CD8-positive, alpha-beta memory T cell (primary cell): ENCODE data around the gene UGT8. TPM values are rescaled to one million over a fixed set of nuclear protein-coding genes. Genes with fewer than 3 reads are reported as not detected.

Experiments
- CTCF ChIA-PET: fragments of 350-600 bp; sonication (Branson Sonifier 250); formaldehyde crosslinking; loops from one replicate; lab custom pipeline; 2021; ENCODE audit warnings: antibody characterized with exemption; lab: Charles Lee
- POLR2A ChIA-PET: fragments of 350-600 bp; sonication (Branson Sonifier 250); formaldehyde crosslinking; loops from one replicate; lab custom pipeline; 2021; ENCODE audit warnings: antibody characterized with exemption; lab: Charles Lee
- DNase-seq, 5 donors: peaks; one replicate each; pipeline versions ENCODE4 v3.0.0 to v3.0.0-alpha.2; 2020 to 2022; ENCODE audit warnings: mixed read lengths in 1 of 5
- H3K27ac ChIP-seq: one replicate; pipeline ENCODE4 v1.7.0; 2013; ENCODE audit warnings: low read depth, mild to moderate bottlenecking, low read length, moderate library complexity
- H3K27me3 ChIP-seq: 2 replicates; pipeline ENCODE4 v1.7.0; 2013; ENCODE audit warnings: low read length, mild to moderate bottlenecking; ENCODE audit not compliant: insufficient read depth, poor library complexity, severe bottlenecking
- H3K36me3 ChIP-seq: 2 replicates; pipeline ENCODE4 v1.7.0; 2013; ENCODE audit warnings: mild to moderate bottlenecking, low read length, moderate library complexity; ENCODE audit not compliant: insufficient read depth
- H3K4me1 ChIP-seq: 2 replicates; pipeline ENCODE4 v1.7.0; 2013; ENCODE audit warnings: mild to moderate bottlenecking, low read length, moderate library complexity; ENCODE audit not compliant: insufficient read depth
- H3K4me3 ChIP-seq: 2 replicates; pipeline ENCODE4 v1.7.0; 2013; ENCODE audit warnings: mild to moderate bottlenecking, low read length
- H3K9me3 ChIP-seq: 2 replicates; pipeline ENCODE4 v1.7.0; 2013; ENCODE audit warnings: mild to moderate bottlenecking, low read length
- H3K27ac Mint-ChIP-seq, 8 donors: one replicate each; pipeline ENCODE4 v1.8.0; 2020 to 2021; ENCODE audit warnings: mixed read lengths in 8 of 8, mild to moderate bottlenecking in 6 of 8, inconsistent platforms in 3 of 8, moderate library complexity in 3 of 8
- H3K27me3 Mint-ChIP-seq, 2 donors: one replicate each; pipeline ENCODE4 v1.8.0; 2020 to 2021; ENCODE audit warnings: mixed read lengths in 2 of 2, mild to moderate bottlenecking in 1 of 2, moderate library complexity in 1 of 2
- H3K36me3 Mint-ChIP-seq, 3 donors: one replicate each; pipeline ENCODE4 v1.8.0; 2020 to 2021; ENCODE audit warnings: mixed read lengths in 3 of 3, inconsistent platforms in 1 of 3, mild to moderate bottlenecking in 1 of 3
- H3K4me1 Mint-ChIP-seq, 3 donors: one replicate each; pipeline ENCODE4 v1.8.0; 2020 to 2021; ENCODE audit warnings: mixed read lengths in 3 of 3, inconsistent platforms in 1 of 3, mild to moderate bottlenecking in 1 of 3
- H3K4me3 Mint-ChIP-seq, 7 donors: one replicate each; pipeline ENCODE4 v1.8.0; 2020 to 2021; ENCODE audit warnings: mixed read lengths in 7 of 7, mild to moderate bottlenecking in 6 of 7, moderate library complexity in 4 of 7, inconsistent platforms in 2 of 7
- H3K9me3 Mint-ChIP-seq, 5 donors: one replicate each; pipeline ENCODE4 v1.8.0; 2020 to 2022; ENCODE audit warnings: mixed read lengths in 5 of 5, mild to moderate bottlenecking in 3 of 5, moderate library complexity in 2 of 5, inconsistent platforms in 1 of 5
- polyA plus RNA-seq: library from polyadenylated mRNA; unstranded; fragments of 300-500 nt; fragmentation: Illumina TruSeq; gene quantifications from one replicate; pipeline ENCODE4 v1.2.3, GENCODE V29; 2021
- total RNA-seq, 2 experiments: library from RNA; stranded (reverse); gene quantifications; one replicate each; pipeline ENCODE4 v1.2.3, GENCODE V29; 2021

UGT8 gene
- total and polyA plus RNA-seq, 3 experiments from 2014 or later, result 0.30 to 0.49 (median 0.46) TPM

DNA sequence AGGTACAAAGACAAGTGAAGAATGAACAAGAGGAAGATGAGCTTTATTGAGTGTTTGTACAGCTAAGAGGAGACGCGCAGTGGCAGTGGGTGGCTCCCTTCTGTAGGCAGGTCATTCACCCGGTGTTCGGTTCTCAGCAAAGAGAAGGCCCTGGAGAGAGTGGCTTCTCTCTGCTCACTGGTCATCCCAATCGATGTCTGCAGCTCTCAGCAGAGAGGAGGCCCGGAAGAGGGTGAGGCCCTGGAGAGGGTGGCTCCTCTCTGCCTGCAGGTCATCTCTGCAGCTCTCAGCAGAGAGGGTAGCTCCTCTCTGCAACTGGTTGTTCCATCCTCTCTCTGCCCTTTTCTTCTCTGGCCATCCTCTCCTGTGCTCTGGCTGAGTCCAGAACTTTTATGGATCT is 126.5 kb downstream of the UGT8 start:
- Histone ChIP-seq H3K27ac (no peak overlapping the region), H3K4me3 (no peak overlapping the region), H3K36me3 (no peaks in the 10 kb centered on the region), H3K4me1 (no peaks in the 10 kb centered on the region), H3K27me3 (no peaks in the 10 kb centered on the region), H3K9me3 (no peaks in the 10 kb centered on the region)
- Mint-ChIP-seq H3K27ac (no peak overlapping the region), H3K9me3 (no peaks in the 10 kb centered on the region), H3K27me3 (no peaks in the 10 kb centered on the region), H3K4me1 (no peaks in the 10 kb centered on the region), H3K4me3 (no peak overlapping the region), H3K36me3 (no peaks in the 10 kb centered on the region)
- POLR2A ChIA-PET, result no interaction called here
- CTCF ChIA-PET, result no interaction called here
- no peak for DNase-seq

GRCh38 chr4:114727461-114727860 is 128.9 kb downstream of the UGT8 start:
- Mint-ChIP-seq H3K4me1 (no peaks in the 10 kb centered on the region), H3K27ac (no peak overlapping the region), H3K4me3 (no peak overlapping the region), H3K27me3 (no peaks in the 10 kb centered on the region), H3K9me3 (no peaks in the 10 kb centered on the region), H3K36me3 (no peaks in the 10 kb centered on the region)
- Histone ChIP-seq H3K9me3 (no peaks in the 10 kb centered on the region), H3K27me3 (no peaks in the 10 kb centered on the region), H3K27ac (no peak overlapping the region), H3K4me1 (no peaks in the 10 kb centered on the region), H3K36me3 (no peaks in the 10 kb centered on the region), H3K4me3 (no peak overlapping the region)
- no peak for DNase-seq
- ChIA-PET POLR2A (no interaction called here), CTCF (no interaction called here)
